LNCaP clone FGC (cell line): ENCODE measurements around the gene VGLL3.

Experiments used
- DNase-seq: peaks from one replicate; pipeline ENCODE4 v3.0.0-alpha.2; 2011; ENCODE audit warnings: low read depth
- H3K4me3 ChIP-seq: 2 replicates; pipeline ENCODE4 v1.5.1; 2011; ENCODE audit warnings: mild to moderate bottlenecking, low read depth, low read length, control low read depth
- CTCF ChIP-seq: IDR thresholded peaks from 2 replicates; pipeline ENCODE4 v1.5.1; 2012; ENCODE audit warnings: mild to moderate bottlenecking; ENCODE audit not compliant: control insufficient read depth, insufficient read depth; ENCODE audit errors: extremely low read depth

Gene VGLL3

GRCh38 chr3:86937306-86937791, 53.6 kb downstream of the VGLL3 start:
- DNase-seq: no peak
- H3K4me3 ChIP-seq: no peak overlapping the region
- TF ChIP-seq CTCF: no peak

- TF ChIP-seq CTCF: no peak
- DNase-seq: no peak
- H3K4me3 ChIP-seq: no peak overlapping the region
These were observed 56.1 kb downstream of the VGLL3 start for GRCh38 chr3:86934851-86935250.

- no peak overlapping the region for H3K4me3 ChIP-seq
- no peak for DNase-seq
- no peak for TF ChIP-seq CTCF
These were observed 60.1 kb downstream of the VGLL3 start for GRCh38 chr3:86930831-86931230.

- no peak for DNase-seq
- H3K4me3 ChIP-seq: no peak overlapping the region
These were observed 60.8 kb downstream of the VGLL3 start for GRCh38 chr3:86930181-86930580.

GRCh38 chr3:86929046-86929445, 61.9 kb downstream of the VGLL3 start:
- TF ChIP-seq CTCF: no peak
- DNase-seq: no peak
- no peak overlapping the region for H3K4me3 ChIP-seq

More at GRCh38 chr3:86930181-86930580, 60.8 kb downstream of the VGLL3 start:
- no peak for TF ChIP-seq CTCF

GRCh38 chr3:86923071-86923491, 67.9 kb downstream of the VGLL3 start:
- no peak for DNase-seq
- no peak for TF ChIP-seq CTCF

GRCh38 chr3:86921971-86922680, 68.8 kb downstream of the VGLL3 start:
- DNase-seq: no peak
- TF ChIP-seq CTCF: no peak

More at GRCh38 chr3:86923071-86923491, 67.9 kb downstream of the VGLL3 start:
- no peak overlapping the region for H3K4me3 ChIP-seq

More at GRCh38 chr3:86921971-86922680, 68.8 kb downstream of the VGLL3 start:
- no peak overlapping the region for H3K4me3 ChIP-seq
